ENCODE measurements around the gene RAB38.
A peak's percentile ranks its signal among the peaks of the same experiment; 100 is the strongest.

The RAB38 gene

GRCh38 chr11:88174709-88175568, at the start of gene RAB38:
Gene RAB38 (minus strand): TSS chr11:88175443. CDS start chr11:88175384, 59 bp downstream.
- Histone ChIP-seq H3K9me3 (no peaks in the 10 kb centered on the region), H3K4me1 (no peaks in the 10 kb centered on the region), H3K36me3 (replicated peaks) (no peaks in the 10 kb centered on the region), H3K27me3 (ENCODE audit: low read depth) (no peaks in the 10 kb centered on the region; the same call in 1 of the 2 replicates), H3K4me3 (peak within 1 kb of the TSS; percentile 36)
- in situ Hi-C loops (cut with MboI; ENCODE audit: low sequenced_read_pairs): no loop called here
- peak; percentile 46 to 79 for DNase-seq (ENCODE audit: low spot score in 2 of 2)

GRCh38 chr11:88213406-88213805, 38.2 kb upstream of the RAB38 start:
- Histone ChIP-seq H3K9me3 (no peaks in the 10 kb centered on the region), H3K4me1 (no peaks in the 10 kb centered on the region), H3K36me3 (replicated peaks) (no peaks in the 10 kb centered on the region), H3K27me3 (ENCODE audit: low read depth) (no peaks in the 10 kb centered on the region), H3K4me3 (no peak overlapping the region)
- in situ Hi-C loops (cut with MboI; ENCODE audit: low sequenced_read_pairs): no loop called here
- no peak for DNase-seq (ENCODE audit: low spot score in 2 of 2)

- Histone ChIP-seq H3K9me3 (no peaks in the 10 kb centered on the region), H3K36me3 (replicated peaks) (no peaks in the 10 kb centered on the region), H3K27me3 (ENCODE audit: low read depth) (no peaks in the 10 kb centered on the region), H3K4me1 (no peaks in the 10 kb centered on the region), H3K4me3 (no peak overlapping the region)
- DNase-seq (ENCODE audit: low spot score in 2 of 2): no peak
- in situ Hi-C loops (cut with MboI; ENCODE audit: low sequenced_read_pairs): no loop called here
These were observed 37.1 kb upstream of the RAB38 start for GRCh38 chr11:88212300-88212699.

GRCh38 chr11:88208745-88209144, 33.5 kb upstream of the RAB38 start:
- in situ Hi-C loops (cut with MboI; ENCODE audit: low sequenced_read_pairs): no loop called here
- no peaks in the 10 kb centered on the region for H3K9me3 ChIP-seq
- H3K4me1 ChIP-seq: no peaks in the 10 kb centered on the region
- no peaks in the 10 kb centered on the region for H3K36me3 ChIP-seq (replicated peaks)
- no peak for DNase-seq (ENCODE audit: low spot score in 2 of 2)
- H3K4me3 ChIP-seq: no peak overlapping the region
- H3K27me3 ChIP-seq (ENCODE audit: low read depth): no peaks in the 10 kb centered on the region

- H3K4me3 ChIP-seq: no peak overlapping the region
These were observed 31.5 kb upstream of the RAB38 start for GRCh38 chr11:88206751-88207150.

GRCh38 chr11:88204353-88204752, 29.1 kb upstream of the RAB38 start:
- Histone ChIP-seq H3K4me1 (no peaks in the 10 kb centered on the region), H3K27me3 (ENCODE audit: low read depth) (no peaks in the 10 kb centered on the region), H3K36me3 (replicated peaks) (no peaks in the 10 kb centered on the region), H3K9me3 (no peaks in the 10 kb centered on the region), H3K4me3 (no peak overlapping the region)
- in situ Hi-C loops (cut with MboI; ENCODE audit: low sequenced_read_pairs): no loop called here
- no peak for DNase-seq (ENCODE audit: low spot score in 2 of 2)

More at GRCh38 chr11:88206751-88207150, 31.5 kb upstream of the RAB38 start:
- no peaks in the 10 kb centered on the region for H3K4me1 ChIP-seq
- in situ Hi-C loops (cut with MboI; ENCODE audit: low sequenced_read_pairs): no loop called here
- no peak for DNase-seq (ENCODE audit: low spot score in 2 of 2)
- H3K36me3 ChIP-seq (replicated peaks): no peaks in the 10 kb centered on the region
- no peaks in the 10 kb centered on the region for H3K9me3 ChIP-seq
- H3K27me3 ChIP-seq (ENCODE audit: low read depth): no peaks in the 10 kb centered on the region

DNA sequence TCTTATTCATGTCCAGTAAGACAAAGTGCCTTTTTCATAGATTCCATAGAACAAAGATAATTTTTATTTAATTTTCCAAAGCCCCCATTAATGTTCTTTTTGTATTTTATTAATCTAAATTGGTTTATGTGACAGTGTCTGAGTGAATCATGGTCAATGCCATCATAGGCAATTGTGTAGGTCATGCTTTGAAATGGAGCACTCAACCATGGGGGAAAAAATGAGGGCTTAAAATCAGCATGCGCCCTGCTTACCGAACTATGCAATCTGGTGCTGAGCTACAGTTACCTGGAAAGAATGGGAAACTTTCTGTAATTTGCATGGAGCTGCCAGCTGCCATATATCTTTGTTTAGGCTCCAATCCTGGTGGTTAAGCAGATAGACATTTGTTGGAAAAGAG, 28.4 kb upstream of the RAB38 start:
- Histone ChIP-seq H3K27me3 (ENCODE audit: low read depth) (no peaks in the 10 kb centered on the region), H3K4me3 (no peak overlapping the region), H3K36me3 (replicated peaks) (no peaks in the 10 kb centered on the region), H3K4me1 (no peaks in the 10 kb centered on the region), H3K9me3 (no peaks in the 10 kb centered on the region)
- no peak for DNase-seq (ENCODE audit: low spot score in 2 of 2)
- in situ Hi-C loops (cut with MboI; ENCODE audit: low sequenced_read_pairs): no loop called here

DNA sequence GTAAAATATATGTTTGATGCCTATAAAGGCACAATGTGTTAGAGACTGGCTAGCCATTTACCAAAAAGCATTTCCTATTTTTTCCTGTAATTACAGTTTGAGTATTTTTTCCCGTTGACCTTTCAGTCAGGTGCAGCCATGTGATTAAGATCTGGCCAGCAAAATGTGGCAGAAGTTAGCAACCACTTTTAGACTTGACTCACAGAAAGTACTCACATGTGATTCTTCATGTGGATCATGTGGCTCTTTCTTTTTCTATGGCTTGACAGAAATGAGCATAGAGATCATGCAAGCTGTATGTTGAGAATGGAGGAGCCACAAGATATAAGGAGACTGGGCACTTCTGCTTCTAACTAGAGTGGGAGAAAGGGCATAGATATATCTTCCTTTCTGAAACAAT, 27.3 kb upstream of the RAB38 start:
- no peaks in the 10 kb centered on the region for H3K4me1 ChIP-seq
- H3K27me3 ChIP-seq (ENCODE audit: low read depth): no peaks in the 10 kb centered on the region
- no peaks in the 10 kb centered on the region for H3K36me3 ChIP-seq (replicated peaks)
- in situ Hi-C loops (cut with MboI; ENCODE audit: low sequenced_read_pairs): no loop called here
- no peak overlapping the region for H3K4me3 ChIP-seq
- no peak for DNase-seq (ENCODE audit: low spot score in 2 of 2)
- no peaks in the 10 kb centered on the region for H3K9me3 ChIP-seq

DNA sequence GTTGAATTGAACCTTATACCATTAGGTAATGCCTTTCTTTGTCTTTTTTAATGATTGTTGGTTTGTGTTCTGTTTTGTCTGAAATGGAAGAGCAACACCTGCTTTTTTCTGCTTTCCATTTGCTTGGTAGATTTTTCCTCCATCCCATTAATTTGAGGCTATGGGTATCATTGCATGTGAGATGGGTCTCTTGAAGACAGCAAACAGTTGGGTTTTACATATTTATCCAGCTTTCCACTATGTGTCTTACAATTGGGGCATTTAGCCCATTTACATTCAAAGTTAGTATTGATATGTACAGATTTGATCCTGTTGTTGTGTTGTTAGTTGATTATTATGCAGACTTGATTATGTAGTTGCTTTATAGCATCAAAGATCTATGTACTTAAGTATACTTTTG, 21.1 kb upstream of the RAB38 start:
- in situ Hi-C loops (cut with MboI; ENCODE audit: low sequenced_read_pairs): no loop called here
- no peak for DNase-seq (ENCODE audit: low spot score in 2 of 2)
- Histone ChIP-seq H3K36me3 (replicated peaks) (no peaks in the 10 kb centered on the region), H3K4me3 (no peak overlapping the region), H3K9me3 (no peaks in the 10 kb centered on the region), H3K4me1 (no peaks in the 10 kb centered on the region), H3K27me3 (ENCODE audit: low read depth) (no peaks in the 10 kb centered on the region)

GRCh38 chr11:88195908-88196307, 20.7 kb upstream of the RAB38 start:
- no peak for DNase-seq (ENCODE audit: low spot score in 2 of 2)
- in situ Hi-C loops (cut with MboI; ENCODE audit: low sequenced_read_pairs): no loop called here
- Histone ChIP-seq H3K4me3 (no peak overlapping the region), H3K9me3 (no peaks in the 10 kb centered on the region), H3K4me1 (no peaks in the 10 kb centered on the region), H3K27me3 (ENCODE audit: low read depth) (no peaks in the 10 kb centered on the region; the same call in 1 of the 2 replicates), H3K36me3 (replicated peaks) (no peaks in the 10 kb centered on the region)

DNA sequence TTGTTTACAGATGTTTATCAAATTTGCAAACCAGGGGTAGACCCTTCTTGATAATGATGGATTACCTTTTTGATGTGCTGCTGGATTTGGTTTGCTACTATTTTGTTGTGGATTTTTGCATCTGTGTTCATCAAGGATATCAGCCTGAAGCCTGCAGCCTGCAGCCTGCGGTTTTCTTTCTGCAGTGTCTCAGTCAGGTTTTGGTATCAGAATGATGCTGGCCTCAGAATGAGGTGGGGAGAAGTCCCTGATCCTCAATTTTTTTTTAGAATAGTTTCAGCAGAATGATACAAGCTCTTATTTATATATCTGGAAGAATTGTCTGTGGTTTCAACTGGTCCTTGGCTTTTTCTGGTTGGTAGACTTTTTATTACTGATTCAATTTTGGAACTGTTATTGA, 19.7 kb upstream of the RAB38 start:
- Histone ChIP-seq H3K4me1 (no peaks in the 10 kb centered on the region), H3K4me3 (no peak overlapping the region), H3K27me3 (ENCODE audit: low read depth) (no peaks in the 10 kb centered on the region; the same call in 1 of the 2 replicates), H3K36me3 (replicated peaks) (no peaks in the 10 kb centered on the region), H3K9me3 (no peaks in the 10 kb centered on the region)
- in situ Hi-C loops (cut with MboI; ENCODE audit: low sequenced_read_pairs): no loop called here
- DNase-seq (ENCODE audit: low spot score in 2 of 2): no peak

DNA sequence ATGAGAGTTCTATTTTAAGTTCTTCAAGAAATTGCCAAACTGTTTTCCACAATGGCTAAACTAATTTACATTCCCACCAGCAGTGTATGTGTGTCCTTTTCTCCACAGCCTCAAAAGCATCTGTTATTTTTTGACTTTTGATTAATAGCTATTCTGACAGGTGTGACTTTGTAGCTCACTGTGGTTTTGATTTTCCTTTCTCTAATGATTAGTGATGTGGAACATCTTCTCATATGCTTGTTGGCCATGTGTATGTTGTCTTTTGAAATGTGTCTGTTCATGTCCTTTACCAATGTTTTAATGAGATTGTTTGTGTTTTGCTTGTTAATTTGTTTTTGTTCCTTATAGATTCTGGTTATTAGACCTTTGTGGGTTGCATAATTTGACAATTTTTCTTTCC, 18.0 kb upstream of the RAB38 start:
- no peak for DNase-seq (ENCODE audit: low spot score in 2 of 2)
- H3K36me3 ChIP-seq (replicated peaks): no peaks in the 10 kb centered on the region
- in situ Hi-C loops (cut with MboI; ENCODE audit: low sequenced_read_pairs): no loop called here
- no peaks in the 10 kb centered on the region; the same call in 1 of the 2 replicates for H3K27me3 ChIP-seq (ENCODE audit: low read depth)
- no peak overlapping the region for H3K4me3 ChIP-seq
- H3K4me1 ChIP-seq: no peaks in the 10 kb centered on the region
- no peaks in the 10 kb centered on the region for H3K9me3 ChIP-seq

DNA sequence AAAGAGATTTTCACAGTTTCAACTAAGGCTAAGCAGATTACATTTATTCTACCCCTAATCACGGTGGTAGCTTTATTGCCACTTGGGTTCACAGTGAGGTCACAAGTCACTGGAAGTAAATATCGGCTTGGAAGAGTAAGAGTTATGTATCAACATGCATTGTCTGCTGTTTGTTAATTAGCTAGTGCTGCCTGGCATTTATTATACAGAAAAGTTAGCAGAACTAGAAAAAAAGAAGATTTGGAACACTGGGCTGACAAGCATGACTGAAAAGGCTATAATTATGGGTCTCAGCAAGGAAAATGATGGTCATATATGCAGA, 13.7 kb upstream of the RAB38 start:
- H3K36me3 ChIP-seq (replicated peaks): no peaks in the 10 kb centered on the region
- H3K4me3 ChIP-seq: no peak overlapping the region
- DNase-seq (ENCODE audit: low spot score in 2 of 2): no peak
- no peaks in the 10 kb centered on the region for H3K4me1 ChIP-seq
- in situ Hi-C loops (cut with MboI; ENCODE audit: low sequenced_read_pairs): no loop called here
- H3K9me3 ChIP-seq: no peaks in the 10 kb centered on the region
- no peaks in the 10 kb centered on the region; the same call in 1 of the 2 replicates for H3K27me3 ChIP-seq (ENCODE audit: low read depth)

DNA sequence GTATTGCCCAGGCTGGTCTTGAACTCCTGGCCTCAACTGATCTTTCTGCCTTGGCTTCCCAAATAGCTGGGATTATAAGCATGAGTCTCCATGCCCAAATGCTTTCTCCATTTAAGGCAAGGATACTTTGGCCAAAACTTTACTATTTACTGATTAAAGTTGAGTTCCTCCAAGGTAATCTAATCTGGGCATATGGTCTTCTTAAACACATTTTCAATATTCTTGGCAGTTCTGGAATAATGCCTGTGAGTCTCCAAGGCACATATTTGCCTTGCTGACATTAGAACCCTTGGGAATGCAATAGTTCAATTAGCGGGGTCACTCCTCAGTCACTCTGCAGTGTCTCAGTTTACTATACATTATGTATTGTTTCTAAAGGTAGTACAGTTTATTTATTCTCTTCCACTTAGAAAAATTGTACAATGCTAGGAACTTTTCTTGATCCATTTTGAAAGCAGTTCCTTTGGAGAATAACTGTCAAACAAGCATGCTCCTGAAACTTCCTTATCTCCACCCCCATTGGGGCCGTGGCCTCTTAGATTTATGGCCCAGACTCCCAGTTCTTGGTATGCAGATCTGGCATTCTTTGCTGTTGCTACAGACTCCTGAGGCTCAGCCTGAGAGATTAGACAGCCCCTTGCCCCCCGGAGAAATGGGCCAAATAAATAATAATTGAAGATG, 13.1 kb upstream of the RAB38 start:
- no peaks in the 10 kb centered on the region; the same call in 1 of the 2 replicates for H3K27me3 ChIP-seq (ENCODE audit: low read depth)
- no peaks in the 10 kb centered on the region for H3K36me3 ChIP-seq (replicated peaks)
- H3K4me3 ChIP-seq: no peak overlapping the region
- no peaks in the 10 kb centered on the region for H3K9me3 ChIP-seq
- H3K4me1 ChIP-seq: no peaks in the 10 kb centered on the region
- DNase-seq (ENCODE audit: low spot score in 2 of 2): no peak
- in situ Hi-C loops (cut with MboI; ENCODE audit: low sequenced_read_pairs): no loop called here

Data from HAP-1 (cell line).